HG02571 (cell line): ENCODE measurements around the gene AIF1L.

Experiments
- ATAC-seq: cut with Tn5 transposase; IDR thresholded peaks from one replicate; pipeline ENCODE4 v1.9.1; 2021; ENCODE audit warnings: mild to moderate bottlenecking, moderate library complexity; ENCODE audit not compliant: unreplicated experiment

Gene AIF1L

DNA sequence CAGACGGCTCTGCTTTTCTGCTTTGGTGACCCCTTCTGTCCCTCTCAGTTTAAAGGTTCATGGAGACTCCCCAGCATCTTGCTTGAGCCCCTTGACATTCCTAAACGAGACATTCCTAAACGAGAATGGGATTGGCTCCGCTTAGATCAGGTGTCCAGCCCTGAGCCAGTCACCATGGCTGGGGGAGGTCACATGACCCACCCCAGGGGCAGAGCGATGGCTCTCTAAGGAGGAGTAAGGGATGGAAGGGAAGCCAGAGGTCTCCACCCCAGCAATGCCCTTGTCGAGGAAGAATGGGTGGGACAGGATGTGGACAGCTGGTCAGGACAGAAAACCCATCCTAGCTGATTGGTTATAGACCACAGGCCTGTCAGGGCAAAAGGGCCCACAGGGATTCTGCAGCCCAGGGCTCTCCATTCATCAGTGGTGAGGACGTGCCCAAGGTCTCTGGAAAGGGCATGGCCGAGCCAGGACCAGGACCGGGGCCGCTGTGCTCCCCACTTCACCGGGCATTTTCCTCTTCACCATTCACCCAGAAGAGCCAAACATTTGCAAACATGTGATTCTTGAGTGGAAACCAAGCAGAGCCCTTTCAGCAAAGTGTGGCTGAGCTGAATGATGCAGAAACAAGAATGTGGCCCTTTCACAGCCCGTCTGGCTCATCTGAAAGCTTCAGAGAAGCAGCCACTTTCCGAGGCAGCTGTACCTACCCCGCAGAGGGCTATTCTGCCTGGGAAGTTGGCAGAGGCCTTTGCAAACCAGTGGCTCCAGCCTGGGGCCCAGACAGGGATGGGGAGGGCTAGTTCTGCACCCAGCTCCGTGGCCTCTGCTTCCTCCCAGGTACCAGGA, 19.8 kb upstream of the AIF1L start:
- no peak for ATAC-seq

DNA sequence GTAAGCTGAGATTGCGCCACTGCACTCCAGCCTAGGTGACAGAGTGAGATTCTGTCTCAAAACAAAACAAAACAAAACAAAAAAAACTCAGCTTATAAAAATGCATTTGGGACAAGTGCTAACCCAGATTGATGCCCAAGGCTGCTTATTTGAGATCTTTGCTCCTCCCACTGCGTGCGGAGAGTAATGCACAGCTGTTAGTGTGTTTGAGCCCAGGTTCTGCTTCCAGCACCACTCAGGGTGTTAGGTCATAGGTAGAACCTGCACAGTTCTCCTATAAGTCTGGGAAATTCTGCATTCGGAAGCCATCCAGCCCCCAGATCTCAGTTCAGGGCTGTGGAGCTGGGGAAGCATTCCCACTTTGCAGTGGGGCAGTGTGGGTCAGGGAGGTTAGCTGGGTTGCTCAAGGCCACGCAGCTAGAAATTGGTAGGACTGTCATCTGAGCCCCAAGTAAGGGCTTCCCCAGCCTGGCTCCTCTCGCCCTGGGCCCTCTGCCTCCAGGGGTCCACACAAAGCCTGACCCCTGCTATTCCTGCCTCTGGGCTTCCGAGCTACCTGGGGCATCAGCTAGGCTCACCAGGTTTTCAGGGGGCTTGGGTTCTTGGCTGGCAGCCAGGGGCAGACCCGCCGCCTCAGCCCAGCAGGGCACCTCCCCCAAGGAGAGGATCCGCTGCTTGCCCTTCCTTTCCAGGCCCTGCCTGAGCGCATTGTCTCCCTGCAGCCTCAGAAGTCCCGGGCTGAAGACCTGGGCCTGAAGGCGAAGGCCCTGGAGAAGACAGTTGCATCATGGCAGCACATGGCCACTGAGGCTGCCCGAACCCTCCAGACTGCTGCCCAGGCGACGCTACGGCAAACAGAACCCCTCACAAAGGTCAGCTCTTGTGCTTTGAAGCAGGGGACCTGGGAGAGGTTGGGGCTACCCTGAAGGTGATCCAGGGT, 17.6 kb upstream of the AIF1L start:
- no peak for ATAC-seq

DNA sequence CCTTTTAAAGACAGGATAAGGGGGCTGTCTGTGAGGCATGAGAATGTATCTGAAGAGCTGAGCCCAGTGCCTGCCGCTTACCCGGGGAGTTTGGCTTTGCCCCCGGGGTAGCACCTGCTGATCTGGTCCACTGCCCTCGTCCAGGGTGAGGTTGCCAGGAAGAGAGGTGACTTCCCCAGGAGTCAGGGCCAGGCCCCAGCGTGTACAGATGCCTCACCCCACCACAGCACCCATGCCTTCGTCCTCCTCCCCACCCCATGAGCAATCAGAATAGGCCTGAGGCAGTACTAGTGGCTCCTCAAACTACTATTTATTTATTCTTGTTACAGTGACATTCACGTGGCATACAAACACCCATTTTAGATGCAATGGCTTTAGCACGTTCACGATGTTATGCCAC, 15.7 kb upstream of the AIF1L start:
- no peak for ATAC-seq

DNA sequence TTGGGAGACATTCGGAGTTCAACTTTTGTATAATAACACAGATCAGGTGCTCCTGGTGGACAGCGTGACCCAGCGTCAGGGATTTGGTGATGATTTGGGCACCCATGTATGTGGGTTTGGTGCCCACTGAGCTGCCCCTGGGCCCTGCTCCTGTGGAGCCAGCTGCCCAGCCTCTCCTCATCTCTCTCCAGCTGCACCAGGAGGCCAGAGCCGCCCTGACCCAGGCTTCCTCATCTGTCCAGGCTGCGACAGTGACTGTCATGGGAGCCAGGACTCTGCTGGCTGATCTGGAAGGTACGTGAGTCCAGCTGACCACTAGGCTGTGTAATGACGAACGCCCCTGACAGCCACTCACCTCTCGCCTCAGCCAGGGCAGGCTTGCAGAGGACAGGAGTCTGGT, 14.5 kb upstream of the AIF1L start:
- ATAC-seq, result no peak

DNA sequence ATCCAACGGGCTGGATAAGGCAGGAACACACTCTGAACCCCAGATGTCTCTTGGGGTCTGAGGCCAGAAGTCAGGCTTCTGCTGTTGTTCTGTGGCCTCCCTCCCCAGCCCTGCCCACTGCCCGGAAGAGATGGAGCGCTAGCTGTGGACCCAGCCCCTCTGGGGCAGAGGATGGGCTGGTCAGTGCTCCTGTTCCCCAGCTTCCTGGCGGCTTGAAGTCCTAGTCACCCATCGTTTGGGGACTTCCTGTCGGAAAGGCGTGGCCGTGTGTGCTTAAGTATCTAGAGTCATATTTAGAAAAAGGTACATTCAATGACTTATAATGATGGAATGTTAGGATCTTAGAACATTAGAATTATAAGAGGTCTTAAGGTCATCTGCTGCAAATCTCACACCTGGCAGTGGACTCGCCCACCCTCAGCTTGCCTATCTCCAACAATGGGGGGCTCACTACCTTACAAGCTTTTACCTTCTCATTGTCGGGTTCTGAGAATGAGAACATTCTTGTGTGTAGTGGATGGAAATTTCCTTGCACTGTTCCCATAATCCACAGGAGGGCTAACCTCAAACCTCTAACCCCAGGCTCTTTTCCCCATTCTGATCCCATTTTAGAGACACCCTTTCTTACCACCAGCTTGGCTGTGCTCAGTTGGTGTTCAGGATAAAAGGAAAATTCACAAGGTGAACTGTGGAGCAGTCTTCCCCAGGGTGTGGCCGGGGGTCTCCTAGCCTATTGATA, 13.4 kb upstream of the AIF1L start:
- no peak for ATAC-seq

DNA sequence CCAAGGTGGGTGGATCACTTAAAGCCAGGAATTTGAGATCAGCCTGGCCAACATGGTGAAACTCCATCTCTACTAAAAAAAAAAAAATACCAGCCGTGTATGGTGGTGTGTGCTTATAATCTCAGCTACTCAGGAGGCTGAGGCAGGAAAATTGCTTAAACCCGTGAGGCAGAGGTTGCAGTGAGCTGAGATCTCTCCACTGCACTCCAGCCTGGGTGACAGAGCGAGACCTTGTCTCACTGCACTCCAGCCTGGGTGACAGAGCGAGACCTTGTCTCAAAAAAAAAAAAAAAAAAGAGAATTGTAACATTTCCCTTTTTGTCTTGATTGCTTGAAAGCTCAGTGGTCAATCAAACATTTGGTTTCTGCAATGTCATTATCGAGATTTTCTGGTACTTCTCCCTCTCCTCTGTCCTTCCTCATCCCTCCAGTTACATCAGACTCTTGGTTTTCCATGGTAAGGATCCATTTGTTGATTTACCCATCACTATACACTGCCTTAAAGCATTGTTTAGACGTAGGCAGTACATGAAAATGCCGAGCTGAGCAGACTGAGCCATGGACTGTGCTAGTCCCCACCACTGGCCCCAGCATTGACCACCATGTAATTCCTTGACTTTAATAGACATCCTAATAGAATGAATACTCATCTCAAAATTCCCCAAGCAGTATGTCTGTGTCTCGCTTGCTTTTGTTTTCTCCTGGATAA, 11.5 kb upstream of the AIF1L start:
- ATAC-seq, result no peak

DNA sequence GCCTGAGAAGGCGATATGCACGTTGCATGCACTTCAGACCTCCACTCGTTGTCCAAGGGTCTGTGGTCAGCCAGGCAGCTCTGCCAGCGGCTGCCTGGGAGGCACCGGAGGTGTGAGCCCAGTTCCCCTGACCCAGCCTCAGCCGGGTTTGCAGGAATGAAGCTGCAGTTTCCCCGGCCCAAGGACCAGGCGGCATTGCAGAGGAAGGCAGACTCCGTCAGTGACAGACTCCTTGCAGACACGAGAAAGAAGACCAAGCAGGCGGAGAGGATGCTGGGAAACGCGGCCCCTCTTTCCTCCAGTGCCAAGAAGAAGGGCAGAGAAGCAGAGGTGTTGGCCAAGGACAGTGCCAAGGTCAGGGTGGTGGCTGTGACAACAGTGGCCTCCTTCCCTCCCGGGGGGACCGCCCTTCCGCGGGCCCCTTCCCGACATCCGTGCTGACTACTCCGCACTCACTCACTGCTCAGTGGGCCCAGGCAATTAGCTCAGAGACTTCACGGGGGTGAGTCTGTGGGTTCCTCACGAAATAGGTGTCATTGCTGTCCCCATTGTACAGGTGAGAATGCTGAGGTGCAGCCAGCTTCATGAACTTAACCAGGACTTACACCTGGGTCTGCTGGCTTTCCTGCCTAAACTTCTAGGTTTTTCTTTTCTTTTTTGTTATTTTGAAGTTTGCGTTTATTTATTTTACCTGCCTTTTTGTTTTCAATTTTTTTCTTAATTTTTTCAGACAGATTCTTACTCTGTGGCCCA, 10.8 kb upstream of the AIF1L start:
- no peak for ATAC-seq

DNA sequence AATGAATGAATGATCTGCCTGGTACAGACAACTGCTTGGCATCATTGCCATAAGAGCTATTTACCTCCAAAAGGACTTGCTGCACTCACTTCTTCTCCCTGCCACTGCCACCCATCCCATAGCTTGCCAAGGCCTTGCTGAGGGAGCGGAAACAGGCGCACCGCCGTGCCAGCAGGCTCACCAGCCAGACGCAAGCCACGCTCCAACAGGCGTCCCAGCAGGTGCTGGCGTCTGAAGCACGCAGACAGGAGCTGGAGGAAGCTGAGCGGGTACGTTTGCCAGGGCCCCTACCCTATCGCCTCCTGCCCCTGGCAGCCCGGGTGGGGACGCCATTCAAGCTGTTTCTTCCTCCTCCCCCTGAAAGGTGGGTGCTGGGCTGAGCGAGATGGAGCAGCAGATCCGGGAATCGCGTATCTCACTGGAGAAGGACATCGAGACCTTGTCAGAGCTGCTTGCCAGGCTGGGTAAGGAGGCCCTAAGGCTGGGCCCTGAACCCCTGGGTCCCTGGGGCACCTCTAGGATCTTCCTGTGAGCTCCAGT, 8.9 kb upstream of the AIF1L start:
- no peak for ATAC-seq

DNA sequence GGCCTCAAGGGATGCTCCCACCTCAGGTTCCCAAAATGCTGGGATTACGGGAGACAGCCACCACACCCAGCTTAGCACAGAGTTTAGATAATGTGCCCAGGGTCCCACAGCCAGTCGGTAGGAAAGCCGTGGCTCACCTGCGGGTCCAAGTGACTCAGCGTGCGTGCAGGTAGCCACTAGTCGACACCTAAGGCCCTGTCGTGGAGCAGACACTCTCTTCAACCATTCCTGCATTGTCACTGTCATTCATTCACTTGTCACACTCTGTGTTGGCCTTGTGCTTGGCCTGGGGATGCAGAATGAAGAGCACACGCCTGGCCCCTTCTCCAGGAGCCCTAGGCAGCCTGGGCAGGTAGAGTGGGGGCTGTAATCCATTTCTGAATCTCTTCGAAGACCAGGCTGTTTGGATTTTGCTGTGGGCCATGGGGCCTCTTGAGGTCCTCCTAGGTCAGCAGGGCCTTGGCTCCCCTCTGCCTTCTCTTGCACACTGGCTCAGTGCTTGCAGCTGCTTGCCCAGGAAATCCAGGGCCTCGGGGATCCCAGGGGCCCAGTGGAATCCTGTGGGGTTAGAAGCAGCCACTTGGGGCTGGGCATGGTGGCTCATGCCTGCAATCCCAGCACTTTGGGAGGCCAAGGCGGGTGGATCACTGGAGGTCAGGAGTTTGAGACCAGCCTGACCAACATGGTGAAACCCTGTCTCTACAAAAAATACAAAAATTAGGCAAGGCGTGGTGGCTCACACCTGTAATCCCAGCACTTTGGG, 6.1 kb upstream of the AIF1L start:
- ATAC-seq, result no peak

DNA sequence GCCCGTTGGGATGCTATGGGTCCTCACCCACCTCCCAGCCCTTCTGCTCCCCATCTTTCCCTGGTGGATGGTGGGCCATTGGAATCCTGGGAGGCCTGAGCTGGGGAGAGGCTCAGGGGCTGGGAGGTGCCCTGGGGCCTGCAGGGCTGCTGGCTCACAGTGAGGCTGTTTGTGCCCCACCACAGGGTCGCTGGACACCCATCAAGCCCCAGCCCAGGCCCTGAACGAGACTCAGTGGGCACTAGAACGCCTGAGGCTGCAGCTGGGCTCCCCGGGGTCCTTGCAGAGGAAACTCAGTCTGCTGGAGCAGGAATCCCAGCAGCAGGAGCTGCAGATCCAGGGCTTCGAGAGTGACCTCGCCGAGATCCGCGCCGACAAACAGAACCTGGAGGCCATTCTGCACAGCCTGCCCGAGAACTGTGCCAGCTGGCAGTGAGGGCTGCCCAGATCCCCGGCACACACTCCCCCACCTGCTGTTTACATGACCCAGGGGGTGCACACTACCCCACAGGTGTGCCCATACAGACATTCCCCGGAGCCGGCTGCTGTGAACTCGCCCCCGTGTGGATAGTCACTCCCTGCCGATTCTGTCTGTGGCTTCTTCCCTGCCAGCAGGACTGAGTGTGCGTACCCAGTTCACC, 4.9 kb upstream of the AIF1L start:
- ATAC-seq, result no peak

DNA sequence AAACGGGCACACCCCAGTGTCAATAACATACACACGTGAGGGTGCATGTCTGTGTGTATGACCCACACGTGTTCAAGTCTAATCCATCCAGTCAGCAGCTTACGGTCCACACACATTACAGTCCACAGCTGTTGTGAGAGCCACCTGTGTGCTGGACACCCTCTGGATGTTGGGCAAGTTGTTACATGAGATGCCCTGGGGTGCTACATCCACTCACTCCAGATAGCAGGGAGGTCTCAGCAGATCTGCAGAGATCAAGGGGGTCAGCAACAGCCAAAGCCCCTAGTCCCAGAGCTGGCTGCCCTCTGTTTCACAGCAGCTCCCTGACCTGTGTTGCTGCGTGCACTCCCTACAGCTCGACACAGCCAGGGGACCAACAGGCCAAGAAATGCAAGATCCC, 4.3 kb upstream of the AIF1L start:
- no peak for ATAC-seq

DNA sequence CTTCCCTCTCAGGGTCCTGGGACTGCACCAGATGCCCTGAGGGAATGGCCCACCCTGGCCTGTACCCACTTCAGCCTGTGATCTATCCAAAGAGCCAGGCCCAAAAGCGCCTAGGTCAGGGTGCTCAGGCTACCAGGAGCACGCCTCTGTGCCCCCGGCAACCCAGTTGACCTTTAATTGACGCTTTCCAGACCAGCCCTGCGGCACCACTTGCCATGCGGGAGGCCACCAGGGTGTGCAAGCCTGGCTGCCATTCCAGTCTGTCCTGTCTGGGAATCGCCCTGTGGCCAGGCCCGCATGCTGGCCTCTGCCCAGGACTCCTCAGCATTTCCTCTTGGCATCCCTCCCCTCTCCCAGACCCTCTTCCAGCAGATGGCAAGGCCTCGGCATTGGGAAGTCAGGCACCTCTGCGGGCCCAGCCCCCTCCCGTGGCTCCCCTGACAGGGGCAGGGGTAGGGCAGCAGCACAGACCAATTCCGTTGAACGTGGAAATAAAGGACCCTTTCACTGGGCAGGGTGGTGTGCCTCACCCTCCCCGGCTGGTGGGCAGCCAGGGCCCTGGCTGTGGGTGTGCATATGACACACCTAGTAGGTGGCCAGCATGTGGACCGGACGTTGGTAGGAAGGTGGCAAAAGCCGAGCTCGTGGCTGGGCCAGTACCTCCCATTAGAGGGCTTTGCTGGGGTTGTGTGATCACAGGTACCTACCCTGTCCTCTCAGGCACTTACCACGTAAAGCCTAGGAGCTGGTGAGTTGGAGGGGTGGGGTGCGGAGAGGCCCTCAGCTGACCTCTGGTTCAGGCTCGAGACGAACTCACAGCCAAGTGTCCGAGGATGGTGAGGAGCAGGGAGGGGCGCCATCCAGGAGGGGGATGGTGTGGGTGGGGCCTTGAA, 3.5 kb upstream of the AIF1L start:
- ATAC-seq, result no peak

DNA sequence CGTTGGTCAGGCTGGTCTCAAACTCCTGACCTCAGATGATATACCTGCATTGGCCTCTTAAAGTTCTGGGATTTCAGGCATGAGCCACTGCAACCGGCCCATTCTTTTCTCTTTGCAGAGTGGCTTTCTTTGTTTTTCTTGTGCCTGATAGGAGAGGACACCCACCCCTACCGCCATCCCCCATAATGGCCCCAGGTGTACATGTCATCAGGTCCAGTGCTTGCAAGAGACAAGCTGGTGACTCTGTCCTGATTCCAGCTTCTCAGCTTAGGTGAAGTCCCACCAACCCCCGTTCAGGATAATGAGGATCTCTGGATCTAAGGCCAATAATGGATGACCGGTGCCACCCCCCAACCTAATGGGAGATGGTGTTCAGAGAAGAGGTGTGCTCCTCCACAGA, 2.3 kb upstream of the AIF1L start:
- no peak for ATAC-seq

DNA sequence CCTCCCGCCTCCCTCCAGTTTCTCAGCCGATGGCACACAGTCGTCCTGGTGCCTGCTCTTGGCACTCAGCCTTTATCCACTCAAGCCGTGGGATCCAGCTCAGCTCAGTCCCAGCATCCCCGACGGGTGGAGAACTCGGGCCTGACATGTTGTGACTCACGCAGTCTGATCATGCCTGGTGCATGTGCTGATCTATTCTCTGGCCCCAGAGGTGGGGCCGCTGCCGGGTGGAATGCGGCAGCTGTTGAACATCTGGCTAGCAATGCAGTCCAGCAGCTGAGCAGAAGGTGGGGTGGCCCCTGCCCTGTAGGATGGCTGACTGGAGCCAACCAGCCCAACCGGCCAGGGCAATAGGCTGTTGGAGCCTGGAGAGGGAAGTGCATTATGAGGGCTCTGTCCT, 1.7 kb upstream of the AIF1L start:
- ATAC-seq, result no peak

DNA sequence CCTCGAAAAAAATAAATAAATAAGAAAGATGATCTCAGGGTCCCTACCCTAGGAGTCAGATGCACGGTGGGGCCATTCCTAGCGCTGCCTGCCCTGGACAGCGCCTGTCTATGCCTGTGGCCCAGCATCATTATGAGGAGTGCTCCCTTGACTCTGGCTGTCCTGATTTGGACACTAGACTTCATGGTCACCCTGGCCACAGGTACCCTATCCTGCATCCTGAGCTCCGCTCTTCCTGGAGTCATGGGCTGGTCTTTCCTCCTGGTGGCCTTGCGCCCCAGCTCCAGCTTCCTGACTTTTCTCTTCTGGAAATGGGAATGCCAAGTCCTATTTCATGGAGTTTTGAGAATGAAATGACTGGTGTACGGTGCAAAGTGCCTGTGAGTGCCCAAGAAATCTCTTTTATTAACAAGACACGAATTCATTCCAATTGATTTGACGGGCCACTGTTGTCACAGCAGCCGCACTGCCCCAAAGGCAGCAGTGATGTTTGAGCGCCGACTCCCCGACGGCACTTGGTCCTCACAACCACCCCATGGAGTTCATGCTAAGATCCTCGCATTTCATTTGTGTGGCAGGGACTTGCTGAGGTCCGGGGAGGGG, 564 bp upstream of the AIF1L start:
- no peak for ATAC-seq

DNA sequence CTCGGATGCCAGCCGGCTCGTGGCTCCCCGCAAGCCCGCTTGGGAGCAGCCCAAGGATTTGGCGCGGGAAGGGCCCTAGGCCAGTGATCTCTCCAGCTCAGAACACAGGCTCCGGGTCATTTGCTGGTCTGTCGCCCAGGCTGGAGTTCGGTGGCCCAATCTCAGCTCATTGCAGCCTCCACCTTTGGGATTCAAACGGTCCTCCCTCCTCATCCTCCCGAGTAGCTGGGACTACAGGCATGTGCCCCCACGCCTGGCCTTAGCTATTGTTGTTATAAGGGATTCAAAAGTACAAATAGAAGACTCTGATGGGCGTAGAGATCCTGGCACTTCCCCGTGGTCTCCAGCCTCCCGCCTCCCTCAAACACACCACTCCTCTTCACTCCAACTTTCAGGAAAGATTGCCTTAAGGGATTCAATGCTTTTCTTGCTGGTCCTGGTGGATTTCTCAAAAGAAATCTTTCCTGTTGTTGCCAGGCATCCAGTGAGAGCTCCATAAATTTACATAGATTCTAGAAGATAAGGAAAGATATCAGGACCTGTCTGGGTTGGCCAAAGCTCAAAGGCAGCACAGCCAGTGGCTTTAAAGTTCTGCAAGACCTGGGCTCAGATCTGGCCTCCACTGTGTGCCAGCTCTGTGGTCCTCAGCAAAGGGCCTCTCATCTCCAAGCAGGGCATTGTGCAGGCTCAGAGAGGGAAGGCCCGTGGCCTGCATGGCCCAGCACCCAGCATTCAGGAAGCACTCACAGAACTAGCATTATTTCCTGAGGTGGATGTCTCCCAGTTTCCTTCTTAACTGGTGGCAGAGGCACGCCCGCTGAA, 1.0 kb downstream of the AIF1L start:
- no peak for ATAC-seq
